SK-N-SH (cell line): ENCODE results near the gene S1PR3. TPM values are rescaled to one million over a fixed set of nuclear protein-coding genes. Genes with fewer than 3 reads are reported as not detected.

Source experiments
- CTCF ChIA-PET: fragments of 300-600, 350-600 bp; formaldehyde crosslinking; extraction: SDS; loops from one replicate; lab custom pipeline; 2021; lab: Yijun Ruan, JAX
- POLR2A ChIA-PET: fragments of 350-600 bp; sonication (Branson Sonifier 250); formaldehyde crosslinking; extraction: SDS; loops from one replicate; lab custom pipeline; 2020; ENCODE audit warnings: antibody characterized with exemption, inconsistent platforms; lab: Yijun Ruan, JAX
- DNase-seq: peaks from one replicate; pipeline ENCODE4 v3.0.0; 2012
- H2AFZ ChIP-seq: fragments of 200-600 bp; sonication (generic); 2 replicates; pipeline ENCODE4 v1.8.1; 2016; ENCODE audit warnings: antibody characterized with exemption, mild to moderate bottlenecking, low read depth
- H3F3A ChIP-seq: fragments of 200-600 bp; sonication (generic); replicated peaks from 2 replicates; pipeline ENCODE3; 2016; ENCODE audit warnings: antibody characterized with exemption, mild to moderate bottlenecking; ENCODE audit not compliant: insufficient read depth
- H3K27ac ChIP-seq, 2 experiments: fragments of 200-500 bp in 1 of 2; fragments of 200-600 bp in 1 of 2; sonication (Bioruptor generic) in 1 of 2; sonication (generic), shearing (Covaris generic) in 1 of 2; 2 replicates each; pipeline versions ENCODE4 v1.5.1 to v1.6.1; 2014 to 2016; ENCODE audit warnings: low read depth in 2 of 2, inconsistent platforms in 1 of 2, low read length in 1 of 2, mild to moderate bottlenecking in 1 of 2, mixed read lengths in 1 of 2
- H3K27me3 ChIP-seq: fragments of 200-600 bp; sonication (generic), shearing (Covaris generic); 2 replicates; pipeline ENCODE4 v1.6.1; 2016; ENCODE audit warnings: mixed run types; ENCODE audit not compliant: insufficient read depth
- H3K36me3 ChIP-seq, 2 experiments: fragments of 200-500 bp in 1 of 2; fragments of 200-600 bp in 1 of 2; sonication (Bioruptor generic) in 1 of 2; sonication (generic) in 1 of 2; replicated peaks in 1 of 2; 2 replicates each; pipeline versions ENCODE3 to v1.5.1; 2014 to 2016; ENCODE audit warnings: low read length in 1 of 2, mild to moderate bottlenecking in 1 of 2; ENCODE audit not compliant: insufficient read depth in 2 of 2, control insufficient read depth in 1 of 2
- H3K4me1 ChIP-seq, 2 experiments: fragments of 200-500 bp in 1 of 2; fragments of 200-600 bp in 1 of 2; sonication (Bioruptor generic) in 1 of 2; sonication (generic), shearing (Covaris generic) in 1 of 2; 2 replicates each; pipeline versions ENCODE4 v1.5.1 to v1.6.1; 2014 to 2016; ENCODE audit warnings: low read depth in 1 of 2, low read length in 1 of 2, mixed run types in 1 of 2; ENCODE audit not compliant: insufficient read depth in 2 of 2, control insufficient read depth in 1 of 2
- H3K4me2 ChIP-seq: fragments of 200-600 bp; sonication (generic), shearing (Covaris generic); 2 replicates; pipeline ENCODE4 v1.6.1; 2017; ENCODE audit warnings: mixed run types
- H3K4me3 ChIP-seq, 2 experiments: fragments of 200-500 bp in 1 of 2; fragments of 200-600 bp in 1 of 2; sonication (Bioruptor generic) in 1 of 2; sonication (generic), shearing (Covaris generic) in 1 of 2; 2 replicates each; pipeline versions ENCODE4 v1.5.1 to v1.8.1; 2014 to 2016; ENCODE audit warnings: low read depth in 2 of 2, inconsistent platforms in 1 of 2, low read length in 1 of 2, mild to moderate bottlenecking in 1 of 2, mixed read lengths in 1 of 2, moderate library complexity in 1 of 2
- H3K79me2 ChIP-seq: fragments of 200-600 bp; sonication (generic); 2 replicates; pipeline ENCODE4 v1.8.1; 2017; ENCODE audit warnings: mild to moderate bottlenecking; ENCODE audit not compliant: insufficient read depth
- H3K9ac ChIP-seq: fragments of 200-600 bp; sonication (generic); 2 replicates; pipeline ENCODE4 v1.6.1; 2017; ENCODE audit warnings: mixed run types
- H3K9me2 ChIP-seq: fragments of 200-600 bp; sonication (generic); 2 replicates; pipeline ENCODE4 v1.6.1; 2017; ENCODE audit warnings: mixed run types
- H3K9me3 ChIP-seq: fragments of 200-600 bp; sonication (generic); 2 replicates; pipeline ENCODE4 v1.6.1; 2017; ENCODE audit warnings: mixed run types, mild to moderate bottlenecking, moderate library complexity
- H4K20me1 ChIP-seq: fragments of 200-600 bp; sonication (generic); 2 replicates; pipeline ENCODE4 v1.6.1; 2017; ENCODE audit warnings: mild to moderate bottlenecking, mixed run types; ENCODE audit not compliant: insufficient read depth
- CHD2 ChIP-seq: fragments of 150-350 bp; IDR thresholded peaks from 2 replicates; pipeline ENCODE4 v1.6.1; 2018; ENCODE audit warnings: low read length; ENCODE audit not compliant: partially characterized antibody
- FOXJ3 ChIP-seq: sonication (generic); formaldehyde crosslinking; IDR thresholded peaks from 2 replicates; pipeline ENCODE4 v1.5.1; 2020; ENCODE audit warnings: mild to moderate bottlenecking, missing genetic modification reagents
- NFIC ChIP-seq: IDR thresholded peaks from 2 replicates; pipeline ENCODE4 v1.4.0; 2012; ENCODE audit warnings: borderline replicate concordance
- TCF12 ChIP-seq: IDR thresholded peaks from 2 replicates; pipeline ENCODE4 v1.4.0; 2012
- USF2 ChIP-seq: fragments of 150-350 bp; IDR thresholded peaks from 2 replicates; pipeline ENCODE4 v1.6.1; 2017; ENCODE audit warnings: antibody characterized with exemption, low read length, low read depth, borderline replicate concordance
- WGBS: methylation state at CpG from one replicate; pipeline ENCODE4 v1.1.6; 2017; ENCODE audit warnings: low lambda C conversion rate; 5-methylcytosine and 5-hydroxymethylcytosine counted together
- polyA plus RNA-seq, 3 experiments: library from polyadenylated mRNA; depleted of rRNA; stranded (reverse); fragments of >200 nt; gene quantifications; 2 replicates each; pipeline ENCODE4 v1.2.3, GENCODE V29; 2012
- TF ChIP-seq, protein P1 (sequence below): IDR thresholded peaks from 2 replicates; pipeline ENCODE4; 2012

Gene S1PR3
- polyA plus RNA-seq, 1 of the 3 experiments (the other 2 are of a cell fraction): 2.5 TPM

DNA sequence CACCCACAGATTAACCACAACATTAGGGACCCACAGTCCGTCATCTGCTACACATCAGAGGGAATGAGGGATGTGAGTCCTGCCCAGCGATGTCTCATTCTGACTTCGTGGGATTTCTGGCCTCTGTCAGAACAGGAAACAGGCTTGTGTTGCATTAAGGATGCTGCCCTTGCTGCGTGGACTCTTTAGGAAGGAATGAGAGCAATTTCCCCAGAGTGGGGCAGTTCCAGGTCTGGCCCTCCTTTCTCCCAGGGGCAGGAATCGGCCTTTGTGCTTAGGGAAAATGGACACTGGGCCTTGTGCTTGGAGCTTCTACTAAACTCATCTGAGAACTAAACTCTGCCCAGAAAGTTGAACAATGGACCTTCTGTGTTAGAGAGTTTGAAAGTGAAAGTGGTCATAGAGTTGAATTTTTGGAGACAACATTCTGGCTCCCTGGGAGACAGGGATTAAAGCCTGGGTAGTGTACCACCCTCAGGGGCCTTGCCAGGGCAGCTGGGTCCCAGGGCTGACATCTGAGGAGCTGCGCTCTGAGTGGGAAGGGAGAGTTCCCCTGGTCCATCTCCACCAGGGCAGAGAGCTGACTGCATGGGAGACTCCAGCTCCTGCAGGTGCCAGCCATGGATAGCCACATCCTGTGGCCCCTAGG, 37.8 kb upstream of the S1PR3 start:
- H3K27me3 ChIP-seq: no peaks in the 10 kb centered on the region
- POLR2A ChIA-PET: no interaction called here
- TF ChIP-seq NFIC (0 out of 2 replicates have a peak, but pooled peaks have one; percentile 20), FOXJ3 (CRISPR knock-in tag) (no peak), TCF12 (peak; percentile 58)
- TF ChIP-seq, protein P1, sequence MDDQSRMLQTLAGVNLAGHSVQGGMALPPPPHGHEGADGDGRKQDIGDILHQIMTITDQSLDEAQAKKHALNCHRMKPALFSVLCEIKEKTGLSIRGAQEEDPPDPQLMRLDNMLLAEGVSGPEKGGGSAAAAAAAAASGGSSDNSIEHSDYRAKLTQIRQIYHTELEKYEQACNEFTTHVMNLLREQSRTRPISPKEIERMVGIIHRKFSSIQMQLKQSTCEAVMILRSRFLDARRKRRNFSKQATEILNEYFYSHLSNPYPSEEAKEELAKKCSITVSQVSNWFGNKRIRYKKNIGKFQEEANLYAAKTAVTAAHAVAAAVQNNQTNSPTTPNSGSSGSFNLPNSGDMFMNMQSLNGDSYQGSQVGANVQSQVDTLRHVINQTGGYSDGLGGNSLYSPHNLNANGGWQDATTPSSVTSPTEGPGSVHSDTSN: peak; percentile 66
- TF ChIP-seq, all 33 proteins: peak for 3
- Histone ChIP-seq H3K4me1 (peaks cover 9 to 23% of the 10 kb centered on the region in 2 experiments; a peak in 2 of 4 replicates), H3K9me3 (no peaks in the 10 kb centered on the region), H3F3A (no peaks in the 10 kb centered on the region), H3K9ac (no peak overlapping the region), H3K4me2 (peak overlapping the region; percentile 53; the same call in 1 of the 2 replicates), H4K20me1 (no peaks in the 10 kb centered on the region), H3K36me3 (no peaks in the 10 kb centered on the region), H3K4me3 (no peak overlapping the region; a peak in 1 of 4 replicates), H2AFZ (no peak overlapping the region), H3K79me2 (no peaks in the 10 kb centered on the region), H3K9me2 (no peaks in the 10 kb centered on the region), H3K27ac (peak overlapping the region in 1 of 2 experiments; percentile 22; a peak in 1 of 4 replicates)
- 53% methylated on average over 5 of the region's 6 CpGs for WGBS
- DNase-seq: no peak
- CTCF ChIA-PET: no interaction called here

GRCh38 chr9:88954066-88954465, 37.2 kb upstream of the S1PR3 start:
- H4K20me1 ChIP-seq: no peaks in the 10 kb centered on the region
- no peaks in the 10 kb centered on the region for H3K9me3 ChIP-seq
- DNase-seq: no peak
- H3K27me3 ChIP-seq: no peaks in the 10 kb centered on the region
- H3K4me1 ChIP-seq: peaks cover 9 to 22% of the 10 kb centered on the region in 2 experiments; a peak in 2 of 4 replicates
- no peaks in the 10 kb centered on the region for H3K9me2 ChIP-seq
- TF ChIP-seq, protein P1: peak; percentile 32; the same call in 1 of the 2 replicates
- peak; percentile 32; the same call in 1 of the 2 replicates for TF ChIP-seq NFIC
- no peak for TF ChIP-seq CHD2
- no peak for TF ChIP-seq USF2
- H3K36me3 ChIP-seq: no peaks in the 10 kb centered on the region
- no peak overlapping the region for H2AFZ ChIP-seq
- H3K27ac ChIP-seq: peak overlapping the region in 1 of 2 experiments; percentile 22; a peak in 1 of 4 replicates
- no peak overlapping the region for H3K4me3 ChIP-seq
- CTCF ChIA-PET: interaction anchor here (1.7 kb wide), 1 partner anchor 17 kb away, joined by 3 read pairs; no protein-coding TSS in a partner anchor
- no peak overlapping the region; the same call in 1 of the 2 replicates for H3K4me2 ChIP-seq
- WGBS: 30% methylated on average over 2 of the region's 2 CpGs
- no peaks in the 10 kb centered on the region for H3K79me2 ChIP-seq
- H3F3A ChIP-seq: no peaks in the 10 kb centered on the region
- H3K9ac ChIP-seq: no peak overlapping the region
- POLR2A ChIA-PET: no interaction called here
